ENCODE measurements around the gene EPC2.

DNA sequence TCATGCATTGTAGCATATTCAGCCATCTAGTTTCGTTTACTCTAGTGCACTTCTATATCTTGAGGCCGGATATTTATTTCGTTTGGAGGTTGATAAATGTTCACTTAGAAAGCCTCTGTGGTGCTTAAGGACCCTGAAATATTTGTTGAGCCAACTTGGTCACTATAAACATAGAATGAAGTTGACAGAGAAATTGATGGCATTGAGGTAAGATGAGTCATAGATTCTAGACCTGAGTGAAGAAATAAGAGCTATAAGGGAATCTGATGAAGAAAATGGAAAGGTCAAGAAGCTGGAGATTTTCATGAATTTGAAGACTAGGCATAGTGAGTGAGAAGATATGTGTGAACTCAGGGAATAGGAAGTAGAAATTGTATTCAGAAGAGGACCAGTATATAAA is 35.9 kb downstream of the EPC2 start:
- TF ChIP-seq EZH2 (IDR thresholded peaks at IDR 0.05; ENCODE audit: borderline replicate concordance, control insufficient read depth, low read depth, low read length) (no peak), ZSCAN29 (IDR thresholded peaks at IDR 0.05) (no peak), CREM (IDR thresholded peaks at IDR 0.05; ENCODE audit: low read depth) (no peak), E2F4 (IDR thresholded peaks at IDR 0.05; ENCODE audit: low read depth, low read length) (no peak), HCFC1 (IDR thresholded peaks at IDR 0.05; ENCODE audit: low read length) (no peak), USF1 (IDR thresholded peaks at IDR 0.05; ENCODE audit: borderline replicate concordance, extremely low read length, insufficient read depth, low read depth, low read length) (no peak), ZNF384 (IDR thresholded peaks at IDR 0.05; ENCODE audit: borderline replicate concordance, low read depth, low read length) (no peak), PBX3 (IDR thresholded peaks at IDR 0.05; ENCODE audit: insufficient replicate concordance, low read depth, low read length) (no peak), HDAC2 (IDR thresholded peaks at IDR 0.05) (no peak)
- TF ChIP-seq, protein P1, sequence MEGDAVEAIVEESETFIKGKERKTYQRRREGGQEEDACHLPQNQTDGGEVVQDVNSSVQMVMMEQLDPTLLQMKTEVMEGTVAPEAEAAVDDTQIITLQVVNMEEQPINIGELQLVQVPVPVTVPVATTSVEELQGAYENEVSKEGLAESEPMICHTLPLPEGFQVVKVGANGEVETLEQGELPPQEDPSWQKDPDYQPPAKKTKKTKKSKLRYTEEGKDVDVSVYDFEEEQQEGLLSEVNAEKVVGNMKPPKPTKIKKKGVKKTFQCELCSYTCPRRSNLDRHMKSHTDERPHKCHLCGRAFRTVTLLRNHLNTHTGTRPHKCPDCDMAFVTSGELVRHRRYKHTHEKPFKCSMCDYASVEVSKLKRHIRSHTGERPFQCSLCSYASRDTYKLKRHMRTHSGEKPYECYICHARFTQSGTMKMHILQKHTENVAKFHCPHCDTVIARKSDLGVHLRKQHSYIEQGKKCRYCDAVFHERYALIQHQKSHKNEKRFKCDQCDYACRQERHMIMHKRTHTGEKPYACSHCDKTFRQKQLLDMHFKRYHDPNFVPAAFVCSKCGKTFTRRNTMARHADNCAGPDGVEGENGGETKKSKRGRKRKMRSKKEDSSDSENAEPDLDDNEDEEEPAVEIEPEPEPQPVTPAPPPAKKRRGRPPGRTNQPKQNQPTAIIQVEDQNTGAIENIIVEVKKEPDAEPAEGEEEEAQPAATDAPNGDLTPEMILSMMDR (IDR thresholded peaks at IDR 0.05 in 2 of 3, conservative IDR thresholded peaks at IDR 0.05 in 1 of 3; ENCODE audit: control insufficient read depth in 2 of 3, extremely low read depth in 1 of 3, insufficient read depth in 1 of 3, low read depth in 3 of 3, low read length in 3 of 3): no peak
- TF ChIP-seq, protein P2, sequence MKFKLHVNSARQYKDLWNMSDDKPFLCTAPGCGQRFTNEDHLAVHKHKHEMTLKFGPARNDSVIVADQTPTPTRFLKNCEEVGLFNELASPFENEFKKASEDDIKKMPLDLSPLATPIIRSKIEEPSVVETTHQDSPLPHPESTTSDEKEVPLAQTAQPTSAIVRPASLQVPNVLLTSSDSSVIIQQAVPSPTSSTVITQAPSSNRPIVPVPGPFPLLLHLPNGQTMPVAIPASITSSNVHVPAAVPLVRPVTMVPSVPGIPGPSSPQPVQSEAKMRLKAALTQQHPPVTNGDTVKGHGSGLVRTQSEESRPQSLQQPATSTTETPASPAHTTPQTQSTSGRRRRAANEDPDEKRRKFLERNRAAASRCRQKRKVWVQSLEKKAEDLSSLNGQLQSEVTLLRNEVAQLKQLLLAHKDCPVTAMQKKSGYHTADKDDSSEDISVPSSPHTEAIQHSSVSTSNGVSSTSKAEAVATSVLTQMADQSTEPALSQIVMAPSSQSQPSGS (IDR thresholded peaks at IDR 0.05; ENCODE audit: low read length): no peak
